Activated naive CD8-positive, alpha-beta T cell treated with anti-CD3 and anti-CD28 coated beads, Interleukin-2, amount 50 U/mL, for 24 hours (primary cell): ENCODE data around the gene S100A11.

ENCODE experiments used
- ATAC-seq: fragments of 150-1000 bp; cut with Tn5 transposase; one replicate; pipeline ENCODE4 v1.10.0; 2021
- DNase-seq: peaks from one replicate; pipeline ENCODE4 v3.0.0; 2021
- H3K27ac Mint-ChIP-seq: one replicate; pipeline ENCODE4 v1.8.0; 2021; ENCODE audit warnings: mild to moderate bottlenecking, mixed read lengths
- H3K27me3 Mint-ChIP-seq: one replicate; pipeline ENCODE4 v1.8.0; 2021; ENCODE audit warnings: mixed read lengths
- H3K36me3 Mint-ChIP-seq: one replicate; pipeline ENCODE4 v1.8.0; 2021; ENCODE audit warnings: low read depth, mixed read lengths
- H3K4me1 Mint-ChIP-seq: one replicate; pipeline ENCODE4 v1.8.0; 2021; ENCODE audit warnings: mixed read lengths
- H3K4me3 Mint-ChIP-seq: one replicate; pipeline ENCODE4 v1.8.0; 2021; ENCODE audit warnings: mild to moderate bottlenecking, moderate library complexity, mixed read lengths
- H3K9me3 Mint-ChIP-seq: one replicate; pipeline ENCODE4 v1.8.0; 2021; ENCODE audit warnings: mixed read lengths

Gene S100A11

GRCh38 chr1:152048416-152049009 lies 11.7 kb upstream of the S100A11 start:
- H3K36me3 Mint-ChIP-seq, result no peaks in the 10 kb centered on the region
- DNase-seq (peak; percentile 76), ATAC-seq (peak; percentile 55)
- peak overlapping the region; percentile 98 for H3K27ac Mint-ChIP-seq
- H3K9me3 Mint-ChIP-seq, result no peaks in the 10 kb centered on the region
- H3K4me1 Mint-ChIP-seq, result peaks cover 40% of the 10 kb centered on the region
- H3K4me3 Mint-ChIP-seq, result peak overlapping the region; percentile 79
- peaks cover 4% of the 10 kb centered on the region for H3K27me3 Mint-ChIP-seq

GRCh38 chr1:152047730-152048415 lies 11.1 kb upstream of the S100A11 start:
- Mint-ChIP-seq H3K27me3 (peaks cover 2% of the 10 kb centered on the region), H3K36me3 (no peaks in the 10 kb centered on the region), H3K9me3 (no peaks in the 10 kb centered on the region), H3K27ac (peak overlapping the region; percentile 98), H3K4me3 (peak overlapping the region; percentile 79), H3K4me1 (peaks cover 40% of the 10 kb centered on the region)
- DNase-seq (peak; percentile 89), ATAC-seq (peak; percentile 94)

GRCh38 chr1:152047413-152047729 lies 10.6 kb upstream of the S100A11 start:
- Mint-ChIP-seq H3K27ac (peak overlapping the region; percentile 98), H3K36me3 (no peaks in the 10 kb centered on the region), H3K4me3 (peak overlapping the region; percentile 79), H3K9me3 (no peaks in the 10 kb centered on the region), H3K4me1 (peaks cover 39% of the 10 kb centered on the region), H3K27me3 (no peaks in the 10 kb centered on the region)
- DNase-seq (no peak), ATAC-seq (no peak)

- DNase-seq (no peak), ATAC-seq (no peak)
- H3K4me1 Mint-ChIP-seq, result peaks cover 32% of the 10 kb centered on the region
- no peaks in the 10 kb centered on the region for H3K36me3 Mint-ChIP-seq
- H3K9me3 Mint-ChIP-seq, result no peaks in the 10 kb centered on the region
- no peak overlapping the region for H3K4me3 Mint-ChIP-seq
- H3K27me3 Mint-ChIP-seq, result no peaks in the 10 kb centered on the region
- no peak overlapping the region for H3K27ac Mint-ChIP-seq
Observed at GRCh38 chr1:152044386-152044785, 7.6 kb upstream of the S100A11 start.

GRCh38 chr1:152043870-152044269 lies 7.1 kb upstream of the S100A11 start:
- Mint-ChIP-seq H3K4me3 (no peak overlapping the region), H3K27me3 (no peaks in the 10 kb centered on the region), H3K9me3 (no peaks in the 10 kb centered on the region), H3K27ac (no peak overlapping the region), H3K36me3 (no peaks in the 10 kb centered on the region), H3K4me1 (peaks cover 32% of the 10 kb centered on the region)
- ATAC-seq (no peak), DNase-seq (no peak)

GRCh38 chr1:152042030-152042429 lies 5.2 kb upstream of the S100A11 start:
- DNase-seq, result no peak
- Mint-ChIP-seq H3K27me3 (no peaks in the 10 kb centered on the region), H3K9me3 (no peaks in the 10 kb centered on the region), H3K4me3 (no peak overlapping the region), H3K4me1 (peaks cover 21% of the 10 kb centered on the region), H3K36me3 (no peaks in the 10 kb centered on the region), H3K27ac (no peak overlapping the region)
- ATAC-seq, result no peak

GRCh38 chr1:152039886-152040285 lies 3.1 kb upstream of the S100A11 start:
- peaks cover 7% of the 10 kb centered on the region for H3K36me3 Mint-ChIP-seq
- no peak for ATAC-seq

GRCh38 chr1:152039461-152039860 lies 2.7 kb upstream of the S100A11 start:
- Mint-ChIP-seq H3K4me1 (peaks cover 26% of the 10 kb centered on the region), H3K27me3 (no peaks in the 10 kb centered on the region), H3K36me3 (peaks cover 9% of the 10 kb centered on the region), H3K27ac (no peak overlapping the region), H3K9me3 (no peaks in the 10 kb centered on the region), H3K4me3 (no peak overlapping the region)
- DNase-seq (no peak), ATAC-seq (no peak)

More at GRCh38 chr1:152039886-152040285, 3.1 kb upstream of the S100A11 start:
- no peak overlapping the region for H3K4me3 Mint-ChIP-seq
- no peak for DNase-seq
- H3K27me3 Mint-ChIP-seq, result no peaks in the 10 kb centered on the region
- no peaks in the 10 kb centered on the region for H3K9me3 Mint-ChIP-seq
- H3K27ac Mint-ChIP-seq, result no peak overlapping the region
- H3K4me1 Mint-ChIP-seq, result peaks cover 22% of the 10 kb centered on the region

GRCh38 chr1:152038871-152039270 lies 2.1 kb upstream of the S100A11 start:
- H3K27me3 Mint-ChIP-seq, result no peaks in the 10 kb centered on the region
- no peak overlapping the region for H3K4me3 Mint-ChIP-seq

GRCh38 chr1:152035539-152036266 lies 1.1 kb downstream of the S100A11 start:
- peak overlapping the region; percentile 95 for H3K4me3 Mint-ChIP-seq
- ATAC-seq (no peak), DNase-seq (no peak)
- peaks cover 1% of the 10 kb centered on the region for H3K9me3 Mint-ChIP-seq
- peaks cover 41% of the 10 kb centered on the region for H3K4me1 Mint-ChIP-seq
- H3K36me3 Mint-ChIP-seq, result peaks cover 42% of the 10 kb centered on the region
- H3K27ac Mint-ChIP-seq, result peak overlapping the region; percentile 94
- H3K27me3 Mint-ChIP-seq, result no peaks in the 10 kb centered on the region

More at GRCh38 chr1:152038871-152039270, 2.1 kb upstream of the S100A11 start:
- ATAC-seq, result no peak
- DNase-seq, result no peak
- Mint-ChIP-seq H3K36me3 (peaks cover 12% of the 10 kb centered on the region), H3K27ac (no peak overlapping the region), H3K4me1 (peaks cover 31% of the 10 kb centered on the region), H3K9me3 (no peaks in the 10 kb centered on the region)

- peak overlapping the region; percentile 94 for H3K27ac Mint-ChIP-seq
- peaks cover 4% of the 10 kb centered on the region for H3K9me3 Mint-ChIP-seq
- H3K4me3 Mint-ChIP-seq, result peak overlapping the region; percentile 95
- peaks cover 44% of the 10 kb centered on the region for H3K4me1 Mint-ChIP-seq
- no peaks in the 10 kb centered on the region for H3K27me3 Mint-ChIP-seq
- peak; percentile 67 for ATAC-seq
- H3K36me3 Mint-ChIP-seq, result peaks cover 44% of the 10 kb centered on the region
- DNase-seq, result peak; percentile 76
Observed at GRCh38 chr1:152034654-152035538, 1.9 kb downstream of the S100A11 start.

GRCh38 chr1:152034324-152034653 lies 2.5 kb downstream of the S100A11 start:
- Mint-ChIP-seq H3K36me3 (peaks cover 44% of the 10 kb centered on the region), H3K27ac (peak overlapping the region; percentile 94), H3K4me1 (peaks cover 49% of the 10 kb centered on the region), H3K27me3 (no peaks in the 10 kb centered on the region), H3K4me3 (peak overlapping the region; percentile 95), H3K9me3 (peaks cover 4% of the 10 kb centered on the region)
- ATAC-seq (peak; percentile 4), DNase-seq (no peak)

GRCh38 chr1:152029929-152030211 lies 6.9 kb downstream of the S100A11 start:
- no peak overlapping the region for H3K4me3 Mint-ChIP-seq
- ATAC-seq (no peak), DNase-seq (no peak)
- H3K4me1 Mint-ChIP-seq, result peaks cover 36% of the 10 kb centered on the region
- no peaks in the 10 kb centered on the region for H3K27me3 Mint-ChIP-seq
- H3K9me3 Mint-ChIP-seq, result peaks cover 7% of the 10 kb centered on the region
- H3K36me3 Mint-ChIP-seq, result peaks cover 40% of the 10 kb centered on the region
- no peak overlapping the region for H3K27ac Mint-ChIP-seq

- peak; percentile 65 for ATAC-seq
- H3K27me3 Mint-ChIP-seq, result no peaks in the 10 kb centered on the region
- H3K36me3 Mint-ChIP-seq, result peaks cover 38% of the 10 kb centered on the region
- H3K4me3 Mint-ChIP-seq, result no peak overlapping the region
- peak overlapping the region; percentile 89 for H3K27ac Mint-ChIP-seq
- peaks cover 31% of the 10 kb centered on the region for H3K4me1 Mint-ChIP-seq
- DNase-seq, result peak; percentile 22
- H3K9me3 Mint-ChIP-seq, result peaks cover 7% of the 10 kb centered on the region
Observed at GRCh38 chr1:152029144-152029928, 7.5 kb downstream of the S100A11 start.
